ENCODE measurements around the gene INCENP.

INCENP gene

GRCh38 chr11:62142921-62143320 lies 19.1 kb downstream of the INCENP start:
- no peaks in the 10 kb centered on the region for H3K9me3 Mint-ChIP-seq
- DNase-seq (no peak), ATAC-seq (no peak)
- peaks cover 26% of the 10 kb centered on the region for H3K36me3 Mint-ChIP-seq (ENCODE audit: low read depth)
- no peak overlapping the region for H3K4me3 Mint-ChIP-seq
- H3K27ac Mint-ChIP-seq = no peak overlapping the region
- no peaks in the 10 kb centered on the region for H3K27me3 Mint-ChIP-seq
- no peaks in the 10 kb centered on the region for H3K4me1 Mint-ChIP-seq

- ATAC-seq (no peak), DNase-seq (no peak)
- Mint-ChIP-seq H3K27me3 (no peaks in the 10 kb centered on the region), H3K36me3 (ENCODE audit: low read depth) (peaks cover 28% of the 10 kb centered on the region), H3K4me3 (no peak overlapping the region), H3K27ac (no peak overlapping the region), H3K9me3 (no peaks in the 10 kb centered on the region), H3K4me1 (no peaks in the 10 kb centered on the region)
Observed at GRCh38 chr11:62143727-62144126, 19.9 kb downstream of the INCENP start.

- DNase-seq (no peak), ATAC-seq (no peak)
- Mint-ChIP-seq H3K9me3 (no peaks in the 10 kb centered on the region), H3K27me3 (no peaks in the 10 kb centered on the region), H3K36me3 (ENCODE audit: low read depth) (peaks cover 33% of the 10 kb centered on the region), H3K27ac (no peak overlapping the region), H3K4me3 (no peak overlapping the region), H3K4me1 (no peaks in the 10 kb centered on the region)
Observed at GRCh38 chr11:62144641-62145255, 20.9 kb downstream of the INCENP start.

- H3K27ac Mint-ChIP-seq = no peak overlapping the region
- no peaks in the 10 kb centered on the region for H3K27me3 Mint-ChIP-seq
- H3K4me1 Mint-ChIP-seq = no peaks in the 10 kb centered on the region
- no peak for DNase-seq
- H3K4me3 Mint-ChIP-seq = no peak overlapping the region
- H3K9me3 Mint-ChIP-seq = no peaks in the 10 kb centered on the region
- peaks cover 36% of the 10 kb centered on the region for H3K36me3 Mint-ChIP-seq (ENCODE audit: low read depth)
- no peak for ATAC-seq
Observed at GRCh38 chr11:62145261-62145871, 21.6 kb downstream of the INCENP start.

GRCh38 chr11:62146476-62147200 lies 22.8 kb downstream of the INCENP start:
- H3K27me3 Mint-ChIP-seq = no peaks in the 10 kb centered on the region
- H3K9me3 Mint-ChIP-seq = no peaks in the 10 kb centered on the region
- H3K27ac Mint-ChIP-seq = no peak overlapping the region
- peaks cover 46% of the 10 kb centered on the region for H3K36me3 Mint-ChIP-seq (ENCODE audit: low read depth)
- no peaks in the 10 kb centered on the region for H3K4me1 Mint-ChIP-seq
- no peak overlapping the region for H3K4me3 Mint-ChIP-seq
- ATAC-seq (no peak), DNase-seq (no peak)

- Mint-ChIP-seq H3K27me3 (no peaks in the 10 kb centered on the region), H3K4me1 (no peaks in the 10 kb centered on the region), H3K9me3 (no peaks in the 10 kb centered on the region), H3K36me3 (ENCODE audit: low read depth) (peaks cover 44% of the 10 kb centered on the region), H3K27ac (no peak overlapping the region), H3K4me3 (no peak overlapping the region)
- ATAC-seq (no peak), DNase-seq (no peak)
Observed at GRCh38 chr11:62147545-62147944, 23.7 kb downstream of the INCENP start.

- DNase-seq (no peak), ATAC-seq (no peak)
- Mint-ChIP-seq H3K27ac (no peak overlapping the region), H3K4me3 (no peak overlapping the region), H3K27me3 (no peaks in the 10 kb centered on the region), H3K36me3 (ENCODE audit: low read depth) (peaks cover 47% of the 10 kb centered on the region), H3K4me1 (no peaks in the 10 kb centered on the region), H3K9me3 (no peaks in the 10 kb centered on the region)
Observed at GRCh38 chr11:62148271-62148980, 24.6 kb downstream of the INCENP start.

- DNase-seq (no peak), ATAC-seq (no peak)
- Mint-ChIP-seq H3K27me3 (no peaks in the 10 kb centered on the region), H3K27ac (no peak overlapping the region), H3K9me3 (no peaks in the 10 kb centered on the region), H3K4me3 (no peak overlapping the region), H3K36me3 (ENCODE audit: low read depth) (peaks cover 48% of the 10 kb centered on the region), H3K4me1 (no peaks in the 10 kb centered on the region)
Observed at GRCh38 chr11:62149986-62150886, 26.4 kb downstream of the INCENP start.

- no peaks in the 10 kb centered on the region for H3K9me3 Mint-ChIP-seq
- DNase-seq (no peak), ATAC-seq (no peak)
- H3K4me1 Mint-ChIP-seq = no peaks in the 10 kb centered on the region
- peaks cover 47% of the 10 kb centered on the region for H3K36me3 Mint-ChIP-seq (ENCODE audit: low read depth)
- H3K27me3 Mint-ChIP-seq = no peaks in the 10 kb centered on the region
- H3K4me3 Mint-ChIP-seq = no peak overlapping the region
- H3K27ac Mint-ChIP-seq = no peak overlapping the region
Observed at GRCh38 chr11:62150887-62151736, 27.3 kb downstream of the INCENP start.

GRCh38 chr11:62151737-62152102 lies 27.9 kb downstream of the INCENP start:
- no peaks in the 10 kb centered on the region for H3K4me1 Mint-ChIP-seq
- no peaks in the 10 kb centered on the region for H3K27me3 Mint-ChIP-seq
- H3K27ac Mint-ChIP-seq = no peak overlapping the region
- H3K4me3 Mint-ChIP-seq = no peak overlapping the region
- DNase-seq = no peak
- H3K36me3 Mint-ChIP-seq (ENCODE audit: low read depth) = peaks cover 42% of the 10 kb centered on the region
- no peaks in the 10 kb centered on the region for H3K9me3 Mint-ChIP-seq
- no peak for ATAC-seq

- Mint-ChIP-seq H3K36me3 (ENCODE audit: low read depth) (peaks cover 37% of the 10 kb centered on the region), H3K4me3 (no peak overlapping the region), H3K9me3 (no peaks in the 10 kb centered on the region), H3K4me1 (no peaks in the 10 kb centered on the region), H3K27ac (no peak overlapping the region), H3K27me3 (no peaks in the 10 kb centered on the region)
- ATAC-seq (no peak), DNase-seq (no peak)
Observed at GRCh38 chr11:62152245-62153086, 28.7 kb downstream of the INCENP start.

- Mint-ChIP-seq H3K4me3 (no peak overlapping the region), H3K36me3 (ENCODE audit: low read depth) (peaks cover 31% of the 10 kb centered on the region), H3K27me3 (no peaks in the 10 kb centered on the region), H3K4me1 (no peaks in the 10 kb centered on the region), H3K27ac (no peak overlapping the region), H3K9me3 (no peaks in the 10 kb centered on the region)
- ATAC-seq = no peak
- DNase-seq = no peak
Observed at GRCh38 chr11:62153087-62153395, 29.2 kb downstream of the INCENP start.

- H3K27me3 Mint-ChIP-seq = no peaks in the 10 kb centered on the region
- H3K9me3 Mint-ChIP-seq = no peaks in the 10 kb centered on the region
- peaks cover 30% of the 10 kb centered on the region for H3K36me3 Mint-ChIP-seq (ENCODE audit: low read depth)
- H3K4me3 Mint-ChIP-seq = no peak overlapping the region
- no peaks in the 10 kb centered on the region for H3K4me1 Mint-ChIP-seq
- ATAC-seq (no peak), DNase-seq (no peak)
- no peak overlapping the region for H3K27ac Mint-ChIP-seq
Observed at GRCh38 chr11:62153617-62154016, 29.8 kb downstream of the INCENP start.

Measured in activated naive CD8-positive, alpha-beta T cell treated with anti-CD3 and anti-CD28 coated beads, Interleukin-2, amount 50 U/mL, for 24 hours (primary cell).